ENCODE results near the gene GAS7.

The GAS7 gene

GRCh38 chr17:9897372-9897968 lies 300.9 kb downstream of the GAS7 start:
- no peak for DNase-seq (ENCODE audit: low read depth in 1 of 2, low spot score in 1 of 2)
- no peak for TF ChIP-seq JUND (IDR thresholded peaks at IDR 0.05; ENCODE audit: low read depth)
- in situ Hi-C loops (cut with HindIII; ENCODE audit: low pct_unique_long_range_greater_than_20kb, low sequenced_read_pairs): no loop called here

GRCh38 chr17:9895923-9896322 lies 302.5 kb downstream of the GAS7 start:
- no peak for DNase-seq (ENCODE audit: low read depth in 1 of 2, low spot score in 1 of 2)
- in situ Hi-C loops (cut with HindIII; ENCODE audit: low pct_unique_long_range_greater_than_20kb, low sequenced_read_pairs): no loop called here
- TF ChIP-seq JUND (IDR thresholded peaks at IDR 0.05; ENCODE audit: low read depth): no peak

GRCh38 chr17:9894231-9894630 lies 304.2 kb downstream of the GAS7 start:
- no peak for DNase-seq (ENCODE audit: low read depth in 1 of 2, low spot score in 1 of 2)
- TF ChIP-seq JUND (IDR thresholded peaks at IDR 0.05; ENCODE audit: low read depth): no peak
- in situ Hi-C loops (cut with HindIII; ENCODE audit: low pct_unique_long_range_greater_than_20kb, low sequenced_read_pairs): no loop called here

- TF ChIP-seq JUND (IDR thresholded peaks at IDR 0.05; ENCODE audit: low read depth): no peak
- in situ Hi-C loops (cut with HindIII; ENCODE audit: low pct_unique_long_range_greater_than_20kb, low sequenced_read_pairs): no loop called here
- no peak for DNase-seq (ENCODE audit: low read depth in 1 of 2, low spot score in 1 of 2)
These were observed 304.9 kb downstream of the GAS7 start for GRCh38 chr17:9893411-9894012.

- in situ Hi-C loops (cut with HindIII; ENCODE audit: low pct_unique_long_range_greater_than_20kb, low sequenced_read_pairs): no loop called here
- no peak for TF ChIP-seq JUND (IDR thresholded peaks at IDR 0.05; ENCODE audit: low read depth)
- DNase-seq (ENCODE audit: low read depth in 1 of 2, low spot score in 1 of 2): peak in 1 of 2 experiments; percentile 23
These were observed 308.3 kb downstream of the GAS7 start for GRCh38 chr17:9890124-9890523.

- no peak for DNase-seq (ENCODE audit: low read depth in 1 of 2, low spot score in 1 of 2)
- no peak for TF ChIP-seq JUND (IDR thresholded peaks at IDR 0.05; ENCODE audit: low read depth)
- in situ Hi-C loops (cut with HindIII; ENCODE audit: low pct_unique_long_range_greater_than_20kb, low sequenced_read_pairs): no loop called here
These were observed 310.9 kb downstream of the GAS7 start for GRCh38 chr17:9887508-9887907.

GRCh38 chr17:9886141-9886930 lies 312.1 kb downstream of the GAS7 start:
- no peak for DNase-seq (ENCODE audit: low read depth in 1 of 2, low spot score in 1 of 2)
- TF ChIP-seq JUND (IDR thresholded peaks at IDR 0.05; ENCODE audit: low read depth): no peak
- in situ Hi-C loops (cut with HindIII; ENCODE audit: low pct_unique_long_range_greater_than_20kb, low sequenced_read_pairs): no loop called here

GRCh38 chr17:9883451-9883850 lies 315.0 kb downstream of the GAS7 start:
- in situ Hi-C loops (cut with HindIII; ENCODE audit: low pct_unique_long_range_greater_than_20kb, low sequenced_read_pairs): no loop called here
- TF ChIP-seq JUND (IDR thresholded peaks at IDR 0.05; ENCODE audit: low read depth): no peak
- DNase-seq (ENCODE audit: low read depth in 1 of 2, low spot score in 1 of 2): no peak

GRCh38 chr17:9880582-9880999 lies 317.8 kb downstream of the GAS7 start:
- in situ Hi-C loops (cut with HindIII; ENCODE audit: low pct_unique_long_range_greater_than_20kb, low sequenced_read_pairs): no loop called here
- no peak for DNase-seq (ENCODE audit: low read depth in 1 of 2, low spot score in 1 of 2)
- TF ChIP-seq JUND (IDR thresholded peaks at IDR 0.05; ENCODE audit: low read depth): no peak

- no peak for TF ChIP-seq JUND (IDR thresholded peaks at IDR 0.05; ENCODE audit: low read depth)
- DNase-seq (ENCODE audit: low read depth in 1 of 2, low spot score in 1 of 2): no peak
- in situ Hi-C loops (cut with HindIII; ENCODE audit: low pct_unique_long_range_greater_than_20kb, low sequenced_read_pairs): no loop called here
These were observed 319.4 kb downstream of the GAS7 start for GRCh38 chr17:9878786-9879525.

- TF ChIP-seq JUND (IDR thresholded peaks at IDR 0.05; ENCODE audit: low read depth): no peak
- DNase-seq (ENCODE audit: low read depth in 1 of 2, low spot score in 1 of 2): no peak
- in situ Hi-C loops (cut with HindIII; ENCODE audit: low pct_unique_long_range_greater_than_20kb, low sequenced_read_pairs): no loop called here
These were observed 320.1 kb downstream of the GAS7 start for GRCh38 chr17:9878356-9878755.

GRCh38 chr17:9875441-9875840 lies 323.0 kb downstream of the GAS7 start:
- in situ Hi-C loops (cut with HindIII; ENCODE audit: low pct_unique_long_range_greater_than_20kb, low sequenced_read_pairs): no loop called here
- TF ChIP-seq JUND (IDR thresholded peaks at IDR 0.05; ENCODE audit: low read depth): no peak
- no peak for DNase-seq (ENCODE audit: low read depth in 1 of 2, low spot score in 1 of 2)

GRCh38 chr17:9874722-9875121 lies 323.7 kb downstream of the GAS7 start:
- TF ChIP-seq JUND (IDR thresholded peaks at IDR 0.05; ENCODE audit: low read depth): no peak
- in situ Hi-C loops (cut with HindIII; ENCODE audit: low pct_unique_long_range_greater_than_20kb, low sequenced_read_pairs): no loop called here
- no peak for DNase-seq (ENCODE audit: low read depth in 1 of 2, low spot score in 1 of 2)
